ENCODE measurements around the gene CYP4F12. TPM values are rescaled to one million over a fixed set of nuclear protein-coding genes. Genes with fewer than 3 reads are reported as not detected.

Gene CYP4F12
- total RNA-seq, 1 experiment from 2014 or later = 1.7 TPM

DNA sequence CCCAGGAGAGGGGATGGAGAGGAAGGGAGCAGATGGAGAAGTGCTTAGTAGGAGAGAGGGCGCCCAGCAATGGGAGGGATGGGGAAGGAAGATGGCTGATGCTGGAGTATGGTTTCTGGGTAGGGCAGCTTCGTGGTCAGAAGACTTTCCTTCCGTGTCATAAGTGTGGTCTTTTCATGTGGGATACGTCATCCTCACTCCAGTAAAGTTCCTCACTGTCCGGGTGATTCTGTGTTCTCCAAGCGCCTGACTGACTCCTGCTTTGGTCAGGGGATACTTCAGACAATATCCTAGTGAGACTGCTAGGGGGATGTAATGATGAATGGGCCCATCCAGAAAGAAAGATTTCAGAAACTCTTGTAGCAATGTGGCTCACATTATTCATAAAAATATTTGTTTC is 61.0 kb downstream of the CYP4F12 start:
- no TSS peak for BruUV-seq (replicated peaks)
- Histone ChIP-seq H3K36me3 (ENCODE audit: control insufficient read depth, insufficient read depth, low read length) (no peaks in the 10 kb centered on the region), H3K4me1 (ENCODE audit: control insufficient read depth, insufficient read depth, low read length) (no peaks in the 10 kb centered on the region), H3K4me3 (ENCODE audit: low read depth in 2 of 2, low read length in 2 of 2) (no peak overlapping the region), H3K9me3 (ENCODE audit: control insufficient read depth, insufficient read depth, low read depth, low read length) (no peaks in the 10 kb centered on the region), H3K27me3 (ENCODE audit: control insufficient read depth, insufficient read depth, low read length) (no peaks in the 10 kb centered on the region; the same call in 1 of the 2 replicates), H3K27ac (ENCODE audit: low read length) (no peak overlapping the region)
- ChIA-PET POLR2A (no interaction called here), CTCF (no interaction called here)
- no peak for DNase-seq (ENCODE audit: low read depth, low spot score)
- intact Hi-C loops (cut with micrococcal nuclease; ENCODE audit: unreplicated experiment) = no loop called here
- in situ Hi-C loops (cut with HindIII; ENCODE audit: low pct_unique_long_range_greater_than_20kb, low sequenced_read_pairs) = no loop called here
- ATAC-seq = no peak
- TF ChIP-seq, protein P1, sequence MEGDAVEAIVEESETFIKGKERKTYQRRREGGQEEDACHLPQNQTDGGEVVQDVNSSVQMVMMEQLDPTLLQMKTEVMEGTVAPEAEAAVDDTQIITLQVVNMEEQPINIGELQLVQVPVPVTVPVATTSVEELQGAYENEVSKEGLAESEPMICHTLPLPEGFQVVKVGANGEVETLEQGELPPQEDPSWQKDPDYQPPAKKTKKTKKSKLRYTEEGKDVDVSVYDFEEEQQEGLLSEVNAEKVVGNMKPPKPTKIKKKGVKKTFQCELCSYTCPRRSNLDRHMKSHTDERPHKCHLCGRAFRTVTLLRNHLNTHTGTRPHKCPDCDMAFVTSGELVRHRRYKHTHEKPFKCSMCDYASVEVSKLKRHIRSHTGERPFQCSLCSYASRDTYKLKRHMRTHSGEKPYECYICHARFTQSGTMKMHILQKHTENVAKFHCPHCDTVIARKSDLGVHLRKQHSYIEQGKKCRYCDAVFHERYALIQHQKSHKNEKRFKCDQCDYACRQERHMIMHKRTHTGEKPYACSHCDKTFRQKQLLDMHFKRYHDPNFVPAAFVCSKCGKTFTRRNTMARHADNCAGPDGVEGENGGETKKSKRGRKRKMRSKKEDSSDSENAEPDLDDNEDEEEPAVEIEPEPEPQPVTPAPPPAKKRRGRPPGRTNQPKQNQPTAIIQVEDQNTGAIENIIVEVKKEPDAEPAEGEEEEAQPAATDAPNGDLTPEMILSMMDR (IDR thresholded peaks at IDR 0.05) = no peak
- TF ChIP-seq POLR2AphosphoS5 (IDR thresholded peaks at IDR 0.05; ENCODE audit: low read depth, low read length) (no peak), TCF7L2 (IDR thresholded peaks at IDR 0.05; ENCODE audit: low read depth, low read length) (no peak), SIN3A (IDR thresholded peaks at IDR 0.05; ENCODE audit: borderline replicate concordance, insufficient read depth, low read depth, low read length) (no peak)
- TF ChIP-seq, protein P2, sequence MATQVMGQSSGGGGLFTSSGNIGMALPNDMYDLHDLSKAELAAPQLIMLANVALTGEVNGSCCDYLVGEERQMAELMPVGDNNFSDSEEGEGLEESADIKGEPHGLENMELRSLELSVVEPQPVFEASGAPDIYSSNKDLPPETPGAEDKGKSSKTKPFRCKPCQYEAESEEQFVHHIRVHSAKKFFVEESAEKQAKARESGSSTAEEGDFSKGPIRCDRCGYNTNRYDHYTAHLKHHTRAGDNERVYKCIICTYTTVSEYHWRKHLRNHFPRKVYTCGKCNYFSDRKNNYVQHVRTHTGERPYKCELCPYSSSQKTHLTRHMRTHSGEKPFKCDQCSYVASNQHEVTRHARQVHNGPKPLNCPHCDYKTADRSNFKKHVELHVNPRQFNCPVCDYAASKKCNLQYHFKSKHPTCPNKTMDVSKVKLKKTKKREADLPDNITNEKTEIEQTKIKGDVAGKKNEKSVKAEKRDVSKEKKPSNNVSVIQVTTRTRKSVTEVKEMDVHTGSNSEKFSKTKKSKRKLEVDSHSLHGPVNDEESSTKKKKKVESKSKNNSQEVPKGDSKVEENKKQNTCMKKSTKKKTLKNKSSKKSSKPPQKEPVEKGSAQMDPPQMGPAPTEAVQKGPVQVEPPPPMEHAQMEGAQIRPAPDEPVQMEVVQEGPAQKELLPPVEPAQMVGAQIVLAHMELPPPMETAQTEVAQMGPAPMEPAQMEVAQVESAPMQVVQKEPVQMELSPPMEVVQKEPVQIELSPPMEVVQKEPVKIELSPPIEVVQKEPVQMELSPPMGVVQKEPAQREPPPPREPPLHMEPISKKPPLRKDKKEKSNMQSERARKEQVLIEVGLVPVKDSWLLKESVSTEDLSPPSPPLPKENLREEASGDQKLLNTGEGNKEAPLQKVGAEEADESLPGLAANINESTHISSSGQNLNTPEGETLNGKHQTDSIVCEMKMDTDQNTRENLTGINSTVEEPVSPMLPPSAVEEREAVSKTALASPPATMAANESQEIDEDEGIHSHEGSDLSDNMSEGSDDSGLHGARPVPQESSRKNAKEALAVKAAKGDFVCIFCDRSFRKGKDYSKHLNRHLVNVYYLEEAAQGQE (IDR thresholded peaks at IDR 0.05; ENCODE audit: insufficient read depth in 1 of 2, low read depth in 2 of 2, low read length in 1 of 2) = no peak

DNA sequence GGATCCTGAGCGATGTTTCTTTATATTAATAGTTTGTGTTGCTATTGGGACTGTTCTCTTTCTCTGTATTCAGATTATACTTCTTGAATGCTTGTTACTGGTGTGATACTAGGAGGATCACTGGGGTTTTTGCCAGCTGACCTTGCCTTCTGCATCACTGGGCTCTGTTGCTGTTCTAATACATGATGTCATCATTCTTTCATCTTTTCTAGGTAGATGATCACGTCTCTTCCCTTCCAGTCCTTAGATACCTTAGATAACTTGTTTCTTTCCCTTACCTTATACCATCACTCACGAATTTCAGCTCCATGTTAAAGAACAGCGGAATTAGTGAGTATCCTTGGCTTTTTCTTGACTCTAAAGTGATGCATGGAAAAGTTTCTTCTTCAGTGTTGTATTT is 64.8 kb downstream of the CYP4F12 start, which contains the start of gene OR10H3:
OR10H3 (plus strand) TSS at position 264 of the 400 bp plus-strand sequence. CDS start 3,408 bp downstream, outside the sequence.
- H3K4me3 ChIP-seq (ENCODE audit: low read depth in 2 of 2, low read length in 2 of 2) = no peak within 1 kb of the TSS
- POLR2A ChIA-PET = no interaction called here
- CTCF ChIA-PET = no interaction called here
- in situ Hi-C loops (cut with HindIII; ENCODE audit: low pct_unique_long_range_greater_than_20kb, low sequenced_read_pairs) = no loop called here
- H3K4me1 ChIP-seq (ENCODE audit: control insufficient read depth, insufficient read depth, low read length) = no peaks in the 10 kb centered on the region
- no TSS peak for BruUV-seq (replicated peaks)
- no peak for ATAC-seq
- no peak within 1 kb of the TSS for H3K27ac ChIP-seq (ENCODE audit: low read length)
- TF ChIP-seq, protein P1 (IDR thresholded peaks at IDR 0.05) = no peak
- TF ChIP-seq POLR2AphosphoS5 (IDR thresholded peaks at IDR 0.05; ENCODE audit: low read depth, low read length) = no peak
- no peak for TF ChIP-seq TCF7L2 (IDR thresholded peaks at IDR 0.05; ENCODE audit: low read depth, low read length)
- TF ChIP-seq SIN3A (IDR thresholded peaks at IDR 0.05; ENCODE audit: borderline replicate concordance, insufficient read depth, low read depth, low read length) = no peak
- TF ChIP-seq, protein P2 (IDR thresholded peaks at IDR 0.05; ENCODE audit: insufficient read depth in 1 of 2, low read depth in 2 of 2, low read length in 1 of 2) = no peak
- intact Hi-C loops (cut with micrococcal nuclease; ENCODE audit: unreplicated experiment) = no loop called here
- no peaks in the 10 kb centered on the region for H3K9me3 ChIP-seq (ENCODE audit: control insufficient read depth, insufficient read depth, low read depth, low read length)
- no peak for DNase-seq (ENCODE audit: low read depth, low spot score)
- H3K27me3 ChIP-seq (ENCODE audit: control insufficient read depth, insufficient read depth, low read length) = no peaks in the 10 kb centered on the region; the same call in 1 of the 2 replicates
- no peaks in the 10 kb centered on the region for H3K36me3 ChIP-seq (ENCODE audit: control insufficient read depth, insufficient read depth, low read length)
